Heart right ventricle (tissue), 16 donors: ENCODE data around the gene WDR59. TPM values are rescaled to one million over a fixed set of nuclear protein-coding genes. Genes with fewer than 3 reads are reported as not detected.
"Not testable (repeated sequence)": the region's sequence is repeated elsewhere in the genome, so short reads cannot be mapped to it uniquely, and the experiment has no call there.

Experiments
- ATAC-seq, 8 donors: fragments of 200-7000 bp; cut with Tn5 transposase; one replicate each; pipeline ENCODE4 v1.9.1; 2020; ENCODE audit warnings: mild to moderate bottlenecking in 8 of 8, moderate library complexity in 8 of 8, moderate number of reproducible peaks in 1 of 8
- DNase-seq, 2 donors: peaks; one replicate each; pipeline ENCODE4 v3.0.0-alpha.2; 2020
- H3K27ac ChIP-seq, 10 donors: fragments of 200-600 bp; sonication (generic) in 2 of 10; one replicate each; pipeline versions ENCODE4 v1.5.0 to v1.8.0; 2020 to 2022; ENCODE audit warnings: mild to moderate bottlenecking in 3 of 10
- H3K27me3 ChIP-seq, 7 donors: fragments of 200-600 bp; one replicate each; pipeline ENCODE4 v1.8.0; 2021 to 2022; ENCODE audit warnings: mild to moderate bottlenecking in 2 of 7
- H3K36me3 ChIP-seq, 9 donors: fragments of 200-600 bp; sonication (generic) in 1 of 9; one replicate each; pipeline versions ENCODE4 v1.5.0 to v1.8.0; 2020 to 2022; ENCODE audit warnings: mild to moderate bottlenecking in 2 of 9
- H3K4me1 ChIP-seq, 9 donors: fragments of 200-600 bp; sonication (generic) in 1 of 9; one replicate each; pipeline versions ENCODE4 v1.5.0 to v1.8.0; 2020 to 2022; ENCODE audit warnings: mild to moderate bottlenecking in 4 of 9
- H3K4me3 ChIP-seq, 10 donors: fragments of 200-600 bp; sonication (generic) in 2 of 10; one replicate each; pipeline versions ENCODE4 v1.5.0 to v1.8.0; 2020 to 2022; ENCODE audit warnings: mild to moderate bottlenecking in 7 of 10, moderate library complexity in 2 of 10
- H3K9me3 ChIP-seq, 11 donors: fragments of 200-600 bp in 10 of 11; sonication (generic) in 2 of 11; one replicate each; pipeline versions ENCODE4 v1.5.0 to v1.8.0; 2013 to 2022; ENCODE audit warnings: mild to moderate bottlenecking in 2 of 11, control low read depth in 1 of 11, moderate library complexity in 1 of 11
- WGBS, 2 donors: extraction: QIAGEN DNeasy Blood & Tissue Kit; methylation state at CpG; one replicate each; pipeline ENCODE4 v1.1.7; 2013; ENCODE audit warnings: inconsistent platforms in 1 of 2; 5-methylcytosine and 5-hydroxymethylcytosine counted together
- intact Hi-C, 10 donors: fragments of 100-400 bp; cut with DNase I; formaldehyde crosslinking; loops; one replicate each; pipeline versions ENCODE4 v1.11.1 to v1.14.2; 2022
- polyA plus RNA-seq, 2 donors: library from polyadenylated mRNA; stranded (reverse); fragments of 200-250 nt; gene quantifications; one replicate each; pipeline ENCODE4 v1.2.3, GENCODE V29; 2013
- total RNA-seq, 10 donors: library from RNA; stranded (reverse); fragmentation: NEBNext Ultra II Directional in 3 of 10; extraction: Animal tissue kit (Norgen Biotek cat#: 25700) in 3 of 10; gene quantifications; one replicate each; pipeline versions ENCODE4 v1.2.1 to v1.2.4, GENCODE V29; 2021 to 2023
- TF ChIP-seq, protein P1 (sequence below), 9 donors: fragments of 200-600 bp; sonication (generic) in 2 of 9; IDR thresholded peaks; one replicate each; pipeline versions ENCODE4 v1.5.0 to v1.8.0; 2021 to 2022; ENCODE audit warnings: antibody characterized with exemption in 9 of 9, mild to moderate bottlenecking in 5 of 9, moderate library complexity in 1 of 9
- donor health status: Arrhythmogenic right ventricular cardiomyopathy.
- donor health status: ischemic (EF 13 %, LVEDD 7.1; RV severe dilation, severe dysfunction).
- donor health status: healthy with polysubstance abuse.
- donor health status: DM: no; HTN: yes; CAD: no.
- donor health status: DM: no; HTN: no; CAD: no.
- donor health status: ischemic (EF 25% LVEDD 6.9; RV normal size, moderate dysfunction).
- donor health status: ischemic (EF 25% LVEDD 5.7; RV mildly dilated, moderate dysfunction).
- donor health status: healthy.
- donor health status: DM: yes; HTN: yes; CAD: no.
- donor health status: Ischemic cardiomyopathy.
- donor health status: ischemic (EF 35%, LVEDD 5.7; RV mildly dilated, moderate dysfunction).
- donor health status: nonischemic (EF 11% LVEDD 7.7; RV severe dilation, severe dysfunction).
- donor health status: DM: yes; HTN: yes; CAD: no.
- donor health status: PGD.
- donor health status: ischemic (EF 29% LVEDD 5.4; RV normal size, mild dysfunction).
- donor health status: nonischemic (EF 23%, LVEDD 6.1; RV moderate dilation, normal function).

Gene WDR59
- total and polyA plus RNA-seq, 12 donors, result 15.6 to 63.5 (median 40.9) TPM

- DNase-seq, result no peak
- Histone ChIP-seq H3K27ac (no peak overlapping the region), H3K9me3 (no peaks in the 10 kb centered on the region), H3K4me1 (peaks cover 0 to 22% (median 3%) of the 10 kb centered on the region in 9 donors), H3K4me3 (no peak overlapping the region), H3K27me3 (no peaks in the 10 kb centered on the region), H3K36me3 (peaks cover 0 to 90% (median 15%) of the 10 kb centered on the region in 9 donors)
- no peak for ATAC-seq
- intact Hi-C loops, result no loop called here
- TF ChIP-seq, protein P1, sequence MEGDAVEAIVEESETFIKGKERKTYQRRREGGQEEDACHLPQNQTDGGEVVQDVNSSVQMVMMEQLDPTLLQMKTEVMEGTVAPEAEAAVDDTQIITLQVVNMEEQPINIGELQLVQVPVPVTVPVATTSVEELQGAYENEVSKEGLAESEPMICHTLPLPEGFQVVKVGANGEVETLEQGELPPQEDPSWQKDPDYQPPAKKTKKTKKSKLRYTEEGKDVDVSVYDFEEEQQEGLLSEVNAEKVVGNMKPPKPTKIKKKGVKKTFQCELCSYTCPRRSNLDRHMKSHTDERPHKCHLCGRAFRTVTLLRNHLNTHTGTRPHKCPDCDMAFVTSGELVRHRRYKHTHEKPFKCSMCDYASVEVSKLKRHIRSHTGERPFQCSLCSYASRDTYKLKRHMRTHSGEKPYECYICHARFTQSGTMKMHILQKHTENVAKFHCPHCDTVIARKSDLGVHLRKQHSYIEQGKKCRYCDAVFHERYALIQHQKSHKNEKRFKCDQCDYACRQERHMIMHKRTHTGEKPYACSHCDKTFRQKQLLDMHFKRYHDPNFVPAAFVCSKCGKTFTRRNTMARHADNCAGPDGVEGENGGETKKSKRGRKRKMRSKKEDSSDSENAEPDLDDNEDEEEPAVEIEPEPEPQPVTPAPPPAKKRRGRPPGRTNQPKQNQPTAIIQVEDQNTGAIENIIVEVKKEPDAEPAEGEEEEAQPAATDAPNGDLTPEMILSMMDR (IDR thresholded peaks at IDR 0.05), result no peak
- 89 to 94% methylated on average over 3 of the region's 3 CpGs for WGBS, 2 donors
Measured at GRCh38 chr16:74921051-74921450, 63.9 kb downstream of the WDR59 start.

GRCh38 chr16:74909665-74910064 lies 75.3 kb downstream of the WDR59 start:
- TF ChIP-seq, protein P1 (IDR thresholded peaks at IDR 0.05), result no peak
- Histone ChIP-seq H3K9me3 (peaks cover 0 to 27% (median 5%) of the 10 kb centered on the region in 11 donors), H3K27me3 (no peaks in the 10 kb centered on the region), H3K36me3 (peaks cover 0 to 91% (median 52%) of the 10 kb centered on the region in 9 donors), H3K27ac (no peak overlapping the region), H3K4me3 (no peak overlapping the region), H3K4me1 (no peaks in the 10 kb centered on the region)
- peak in 1 of 8 donors; percentile 55 for ATAC-seq
- WGBS, 2 donors, result 92 to 98% methylated on average over 6 of the region's 6 CpGs
- intact Hi-C loops, result loop anchor here in 1 of 10 donors (10.0 kb wide), 1 partner anchor 205 kb away; the partner anchor contains the start of gene LDHD
- peak in 1 of 2 donors; percentile 26 for DNase-seq

GRCh38 chr16:74908759-74909158 lies 76.2 kb downstream of the WDR59 start:
- not testable (repeated sequence) for DNase-seq, H3K4me3 ChIP-seq, H3K27ac ChIP-seq, H3K27me3 ChIP-seq, H3K4me1 ChIP-seq, ATAC-seq
- intact Hi-C loops, result loop anchor here in 1 of 10 donors (10.0 kb wide), 1 partner anchor 206 kb away; the partner anchor contains the start of gene LDHD
- 83 to 97% methylated on average over 7 to 8 of the region's 8 CpGs for WGBS, 2 donors
- peaks cover 0 to 91% (median 43%) of the 10 kb centered on the region in 9 donors for H3K36me3 ChIP-seq
- H3K9me3 ChIP-seq, result peaks cover 0 to 20% (median 5%) of the 10 kb centered on the region in 11 donors

DNA sequence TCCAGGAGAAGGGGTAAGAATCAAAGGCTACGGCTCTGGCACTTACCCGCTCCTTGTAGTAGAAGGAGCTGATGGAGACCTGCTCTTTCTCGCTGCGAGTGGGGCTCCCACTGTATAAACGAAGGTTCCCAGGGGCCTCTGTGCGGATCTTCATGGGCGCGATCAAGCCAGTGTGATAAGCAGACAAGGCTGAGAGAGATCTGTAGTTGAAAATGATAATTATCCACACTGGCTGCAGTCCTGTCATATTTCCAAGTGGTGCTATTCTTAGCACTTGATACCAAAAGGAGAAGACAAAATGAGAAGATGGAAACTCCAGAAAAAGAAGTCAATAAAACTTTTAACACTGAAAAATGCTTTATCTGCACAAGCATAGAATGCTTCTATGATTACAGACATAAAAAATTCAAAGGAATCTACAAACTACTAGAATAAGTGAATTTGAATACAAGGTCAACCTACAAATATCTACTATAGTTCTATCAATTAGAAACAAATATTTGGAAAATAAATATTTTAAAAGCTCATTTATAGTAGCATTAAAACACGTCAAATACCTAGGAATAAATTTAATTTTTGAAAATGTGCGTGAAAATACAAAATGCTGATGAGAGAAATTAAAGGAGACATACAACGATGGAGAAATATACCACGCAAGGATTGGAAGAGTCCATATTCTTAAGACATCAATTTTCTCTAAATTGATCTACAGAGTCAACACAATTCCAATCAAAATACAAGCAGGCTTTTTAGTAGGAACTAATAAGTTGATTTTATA lies 80.8 kb downstream of the WDR59 start:
- peak overlapping the region in 7 of 10 donors; percentile 7 to 38 (median 21) for H3K4me3 ChIP-seq
- peaks cover 0 to 26% (median 0%) of the 10 kb centered on the region in 9 donors for H3K4me1 ChIP-seq
- WGBS, 2 donors, result 73 to 81% methylated on average over 12 of the region's 12 CpGs
- H3K27me3 ChIP-seq, result no peaks in the 10 kb centered on the region
- H3K36me3 ChIP-seq, result peaks cover 0 to 84% (median 15%) of the 10 kb centered on the region in 9 donors
- ATAC-seq (peak in 4 of 8 donors; percentile 16 to 61 (median 44)), DNase-seq (no peak)
- intact Hi-C loops, result loop anchor here in 1 of 10 donors (10.0 kb wide), 1 partner anchor 211 kb away; the partner anchor contains the start of gene LDHD
- peak overlapping the region; percentile 17 to 72 (median 46) for H3K27ac ChIP-seq
- TF ChIP-seq, protein P1 (IDR thresholded peaks at IDR 0.05), result no peak
- no peaks in the 10 kb centered on the region for H3K9me3 ChIP-seq
